ENCODE results near the gene ZNF415.
"Not testable (repeated sequence)": the region's sequence is repeated elsewhere in the genome, so short reads cannot be mapped to it uniquely, and the experiment has no call there.

ZNF415 gene

GRCh38 chr19:53102756-53103233 lies 29.9 kb downstream of the ZNF415 start:
- peaks cover 5% of the 10 kb centered on the region for H3K4me1 ChIP-seq (ENCODE audit: control insufficient read depth, insufficient read depth, low read length)
- H3K27me3 ChIP-seq (ENCODE audit: control insufficient read depth, insufficient read depth, low read length): no peaks in the 10 kb centered on the region
- H3K9me3 ChIP-seq (ENCODE audit: control insufficient read depth, insufficient read depth, low read depth, low read length): no peaks in the 10 kb centered on the region
- peaks cover 5% of the 10 kb centered on the region for H3K36me3 ChIP-seq (ENCODE audit: control insufficient read depth, insufficient read depth, low read length)
- peak overlapping the region; percentile 99 for H3K4me3 ChIP-seq (ENCODE audit: low read depth, low read length)
- peak overlapping the region; percentile 92; the same call in 1 of the 2 replicates for H3K27ac ChIP-seq (ENCODE audit: low read depth, low read length)
- peak overlapping the region; percentile 93 for H3K9ac ChIP-seq (ENCODE audit: low read length)

- no peaks in the 10 kb centered on the region for H3K9me3 ChIP-seq (ENCODE audit: control insufficient read depth, insufficient read depth, low read depth, low read length)
- peaks cover 5% of the 10 kb centered on the region for H3K4me1 ChIP-seq (ENCODE audit: control insufficient read depth, insufficient read depth, low read length)
- peak overlapping the region; percentile 93 for H3K9ac ChIP-seq (ENCODE audit: low read length)
- no peaks in the 10 kb centered on the region for H3K27me3 ChIP-seq (ENCODE audit: control insufficient read depth, insufficient read depth, low read length)
- H3K36me3 ChIP-seq (ENCODE audit: control insufficient read depth, insufficient read depth, low read length): peaks cover 5% of the 10 kb centered on the region
- H3K4me3 ChIP-seq (ENCODE audit: low read depth, low read length): peak overlapping the region; percentile 99
- no peak overlapping the region for H3K27ac ChIP-seq (ENCODE audit: low read depth, low read length)
Measured at GRCh38 chr19:53102206-53102755, 30.4 kb downstream of the ZNF415 start.

GRCh38 chr19:53101518-53101917 lies 31.2 kb downstream of the ZNF415 start:
- H3K36me3 ChIP-seq (ENCODE audit: control insufficient read depth, insufficient read depth, low read length): peaks cover 5% of the 10 kb centered on the region
- H3K27me3 ChIP-seq (ENCODE audit: control insufficient read depth, insufficient read depth, low read length): no peaks in the 10 kb centered on the region
- no peak overlapping the region for H3K9ac ChIP-seq (ENCODE audit: low read length)
- H3K4me1 ChIP-seq (ENCODE audit: control insufficient read depth, insufficient read depth, low read length): peaks cover 5% of the 10 kb centered on the region
- peak overlapping the region; percentile 99; the same call in 1 of the 2 replicates for H3K4me3 ChIP-seq (ENCODE audit: low read depth, low read length)
- no peaks in the 10 kb centered on the region for H3K9me3 ChIP-seq (ENCODE audit: control insufficient read depth, insufficient read depth, low read depth, low read length)
- H3K27ac ChIP-seq (ENCODE audit: low read depth, low read length): no peak overlapping the region

- H3K36me3 ChIP-seq (ENCODE audit: control insufficient read depth, insufficient read depth, low read length): not testable (repeated sequence)
Measured at GRCh38 chr19:53098570-53098969, 34.1 kb downstream of the ZNF415 start.

GRCh38 chr19:53096982-53097690 lies 35.6 kb downstream of the ZNF415 start:
- not testable (repeated sequence) for H3K36me3 ChIP-seq (ENCODE audit: control insufficient read depth, insufficient read depth, low read length); H3K9ac ChIP-seq (ENCODE audit: low read length); H3K27me3 ChIP-seq (ENCODE audit: control insufficient read depth, insufficient read depth, low read length); H3K4me3 ChIP-seq (ENCODE audit: low read depth, low read length); H3K27ac ChIP-seq (ENCODE audit: low read depth, low read length); H3K9me3 ChIP-seq (ENCODE audit: control insufficient read depth, insufficient read depth, low read depth, low read length)
- H3K4me1 ChIP-seq (ENCODE audit: control insufficient read depth, insufficient read depth, low read length): peaks cover 11% of the 10 kb centered on the region

More at GRCh38 chr19:53098570-53098969, 34.1 kb downstream of the ZNF415 start:
- H3K9me3 ChIP-seq (ENCODE audit: control insufficient read depth, insufficient read depth, low read depth, low read length); H3K27ac ChIP-seq (ENCODE audit: low read depth, low read length); H3K9ac ChIP-seq (ENCODE audit: low read length); H3K4me3 ChIP-seq (ENCODE audit: low read depth, low read length); H3K27me3 ChIP-seq (ENCODE audit: control insufficient read depth, insufficient read depth, low read length): not testable (repeated sequence)
- peaks cover 11% of the 10 kb centered on the region for H3K4me1 ChIP-seq (ENCODE audit: control insufficient read depth, insufficient read depth, low read length)

GRCh38 chr19:53096579-53096978 lies 36.1 kb downstream of the ZNF415 start:
- not testable (repeated sequence) for H3K27me3 ChIP-seq (ENCODE audit: control insufficient read depth, insufficient read depth, low read length); H3K27ac ChIP-seq (ENCODE audit: low read depth, low read length); H3K9me3 ChIP-seq (ENCODE audit: control insufficient read depth, insufficient read depth, low read depth, low read length); H3K4me3 ChIP-seq (ENCODE audit: low read depth, low read length); H3K9ac ChIP-seq (ENCODE audit: low read length); H3K36me3 ChIP-seq (ENCODE audit: control insufficient read depth, insufficient read depth, low read length)
- H3K4me1 ChIP-seq (ENCODE audit: control insufficient read depth, insufficient read depth, low read length): peaks cover 12% of the 10 kb centered on the region

GRCh38 chr19:53094754-53095575 lies 37.7 kb downstream of the ZNF415 start:
- peak overlapping the region; percentile 48 for H3K4me3 ChIP-seq (ENCODE audit: low read depth, low read length)
- no peak overlapping the region for H3K27ac ChIP-seq (ENCODE audit: low read depth, low read length)
- no peaks in the 10 kb centered on the region for H3K9me3 ChIP-seq (ENCODE audit: control insufficient read depth, insufficient read depth, low read depth, low read length)
- H3K36me3 ChIP-seq (ENCODE audit: control insufficient read depth, insufficient read depth, low read length): peaks cover 16% of the 10 kb centered on the region
- no peaks in the 10 kb centered on the region for H3K27me3 ChIP-seq (ENCODE audit: control insufficient read depth, insufficient read depth, low read length)
- peaks cover 11% of the 10 kb centered on the region for H3K4me1 ChIP-seq (ENCODE audit: control insufficient read depth, insufficient read depth, low read length)
- H3K9ac ChIP-seq (ENCODE audit: low read length): peak overlapping the region; percentile 39

- H3K9me3 ChIP-seq (ENCODE audit: control insufficient read depth, insufficient read depth, low read depth, low read length): no peaks in the 10 kb centered on the region
- H3K27ac ChIP-seq (ENCODE audit: low read depth, low read length): no peak overlapping the region
- no peak overlapping the region for H3K9ac ChIP-seq (ENCODE audit: low read length)
- no peaks in the 10 kb centered on the region for H3K27me3 ChIP-seq (ENCODE audit: control insufficient read depth, insufficient read depth, low read length)
- peaks cover 31% of the 10 kb centered on the region for H3K36me3 ChIP-seq (ENCODE audit: control insufficient read depth, insufficient read depth, low read length)
- peaks cover 11% of the 10 kb centered on the region for H3K4me1 ChIP-seq (ENCODE audit: control insufficient read depth, insufficient read depth, low read length)
- no peak overlapping the region for H3K4me3 ChIP-seq (ENCODE audit: low read depth, low read length)
Measured at GRCh38 chr19:53092723-53093122, 40.0 kb downstream of the ZNF415 start.

- H3K4me1 ChIP-seq (ENCODE audit: control insufficient read depth, insufficient read depth, low read length): peaks cover 11% of the 10 kb centered on the region
- H3K4me3 ChIP-seq (ENCODE audit: low read depth, low read length): no peak overlapping the region
- H3K27me3 ChIP-seq (ENCODE audit: control insufficient read depth, insufficient read depth, low read length): no peaks in the 10 kb centered on the region
Measured at GRCh38 chr19:53091413-53092254, 41.1 kb downstream of the ZNF415 start.

GRCh38 chr19:53088091-53088490 lies 44.6 kb downstream of the ZNF415 start:
- Histone ChIP-seq H3K36me3 (ENCODE audit: control insufficient read depth, insufficient read depth, low read length) (peaks cover 67% of the 10 kb centered on the region), H3K27ac (ENCODE audit: low read depth, low read length) (no peak overlapping the region)

More at GRCh38 chr19:53091413-53092254, 41.1 kb downstream of the ZNF415 start:
- Histone ChIP-seq H3K36me3 (ENCODE audit: control insufficient read depth, insufficient read depth, low read length) (peaks cover 37% of the 10 kb centered on the region), H3K9me3 (ENCODE audit: control insufficient read depth, insufficient read depth, low read depth, low read length) (no peaks in the 10 kb centered on the region), H3K9ac (ENCODE audit: low read length) (no peak overlapping the region), H3K27ac (ENCODE audit: low read depth, low read length) (no peak overlapping the region)

More at GRCh38 chr19:53088091-53088490, 44.6 kb downstream of the ZNF415 start:
- Histone ChIP-seq H3K9ac (ENCODE audit: low read length) (no peak overlapping the region), H3K4me1 (ENCODE audit: control insufficient read depth, insufficient read depth, low read length) (peaks cover 5% of the 10 kb centered on the region; the same call in 1 of the 2 replicates), H3K9me3 (ENCODE audit: control insufficient read depth, insufficient read depth, low read depth, low read length) (no peaks in the 10 kb centered on the region), H3K4me3 (ENCODE audit: low read depth, low read length) (no peak overlapping the region), H3K27me3 (ENCODE audit: control insufficient read depth, insufficient read depth, low read length) (no peaks in the 10 kb centered on the region)
